NCI-H1092 treated with DMSO at 0.1 percent for 48 hours (cell line): ENCODE measurements around the gene CLTCL1.

Source experiments
- DNase-seq: peaks from one replicate; lab custom pipeline; 2025; lab: John Stamatoyannopoulos, UW

CLTCL1 gene

DNA sequence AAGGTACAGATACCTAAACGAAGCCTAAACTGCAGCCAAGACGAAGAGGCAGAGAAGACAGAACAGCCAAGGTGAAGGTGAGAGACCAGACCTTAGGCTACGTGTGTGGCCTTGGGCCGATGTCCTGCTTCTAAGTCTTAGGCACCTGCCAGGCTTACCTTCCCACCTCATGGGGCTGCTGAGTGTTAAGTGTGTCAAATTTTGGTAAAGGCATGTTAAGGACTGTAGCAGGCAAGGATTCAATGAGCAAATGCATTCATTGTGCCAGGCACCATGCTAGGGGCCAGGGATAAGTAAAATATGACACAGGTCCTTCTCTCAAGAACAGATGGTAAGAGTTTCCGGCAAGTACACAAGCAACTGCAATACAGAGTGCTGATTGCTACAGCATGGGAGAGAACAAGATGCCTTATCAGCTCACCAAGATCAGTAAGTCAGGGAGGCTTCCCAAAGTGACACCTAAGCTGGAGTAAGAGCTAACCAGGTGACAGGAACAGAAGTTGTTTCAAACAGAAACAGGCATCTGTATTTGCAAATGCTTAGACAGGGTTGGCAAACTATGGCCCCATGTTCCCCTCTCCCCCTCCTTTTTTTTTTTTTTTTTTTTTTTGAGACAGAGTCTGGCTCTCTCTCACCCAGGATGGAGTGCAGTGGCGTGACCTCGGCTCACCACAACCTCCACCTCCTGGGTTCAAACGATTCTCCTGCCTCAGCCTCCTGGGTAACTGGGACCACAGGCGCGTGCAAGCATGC lies 46.7 kb downstream of the CLTCL1 start:
- DNase-seq, result no peak

DNA sequence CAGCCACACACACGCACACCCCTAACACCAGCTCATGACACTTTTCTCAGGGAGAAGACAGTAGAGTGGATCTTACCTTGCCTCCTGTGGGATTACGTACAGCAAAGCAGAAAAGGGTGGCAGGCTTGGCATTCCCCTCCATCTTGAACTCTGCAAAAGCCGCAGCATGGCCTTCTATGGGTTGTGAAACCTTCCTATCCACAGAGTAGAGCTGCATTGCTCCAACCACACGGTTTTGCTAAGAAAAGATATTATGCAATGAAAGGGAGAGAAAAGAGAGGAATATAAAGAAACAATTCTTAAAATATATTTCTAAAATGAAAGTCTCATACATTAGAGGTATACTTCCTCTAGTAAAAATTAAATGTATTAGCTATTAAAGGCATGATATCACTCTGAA lies 48.8 kb downstream of the CLTCL1 start:
- DNase-seq, result no peak

DNA sequence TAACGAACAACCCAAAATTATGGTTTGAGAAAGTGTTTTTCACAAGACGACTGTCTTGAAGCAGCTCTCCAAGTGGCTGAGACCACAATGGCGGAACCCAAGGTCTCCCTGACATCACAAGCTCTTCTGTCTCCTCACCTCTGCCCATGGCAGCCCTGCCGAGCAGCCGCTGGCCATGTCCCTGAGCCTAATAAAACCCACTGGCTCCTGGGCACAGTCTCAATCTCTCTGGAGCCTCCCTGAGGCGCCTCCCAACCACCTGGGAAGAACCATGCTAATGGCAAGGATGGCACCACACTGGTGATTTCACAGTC lies 50.0 kb downstream of the CLTCL1 start:
- DNase-seq, result no peak

DNA sequence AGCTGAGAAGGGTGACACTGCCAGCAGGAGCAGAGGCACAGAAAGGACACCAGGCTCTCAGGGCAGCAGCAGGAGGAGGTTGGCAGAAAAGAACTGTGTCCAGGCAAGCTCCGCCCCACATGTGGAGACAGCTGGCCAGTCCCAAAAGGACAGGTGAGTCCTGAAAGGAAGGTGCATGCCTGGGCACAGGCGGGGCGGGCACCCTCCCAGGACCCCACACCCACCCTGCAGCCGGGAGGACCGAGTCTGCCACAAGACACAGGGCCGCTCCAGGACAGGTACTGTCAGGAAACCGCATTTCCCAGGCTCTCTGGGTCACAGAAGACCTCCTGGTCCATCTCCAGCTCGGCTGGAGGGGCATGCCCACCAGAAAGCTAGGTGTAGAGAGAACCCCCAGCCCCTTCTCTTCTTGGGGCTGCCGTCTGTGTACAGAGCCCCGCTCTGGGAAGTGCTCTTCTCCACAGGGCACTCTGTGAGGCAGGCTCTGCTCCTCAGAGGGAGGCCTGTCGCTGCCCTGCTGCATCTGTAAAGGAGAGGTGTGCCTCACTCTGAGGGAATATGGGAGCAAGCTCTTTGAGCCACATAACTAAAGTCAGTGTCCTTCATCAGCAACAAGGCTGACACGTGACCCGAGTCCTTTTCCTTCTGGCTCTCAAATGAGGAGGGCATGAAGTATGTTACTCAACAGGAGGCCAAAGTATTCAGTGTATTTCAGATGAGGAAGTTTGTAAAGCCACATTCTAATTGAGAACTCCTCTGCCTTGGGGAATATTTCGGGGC lies 50.5 kb downstream of the CLTCL1 start:
- no peak for DNase-seq

DNA sequence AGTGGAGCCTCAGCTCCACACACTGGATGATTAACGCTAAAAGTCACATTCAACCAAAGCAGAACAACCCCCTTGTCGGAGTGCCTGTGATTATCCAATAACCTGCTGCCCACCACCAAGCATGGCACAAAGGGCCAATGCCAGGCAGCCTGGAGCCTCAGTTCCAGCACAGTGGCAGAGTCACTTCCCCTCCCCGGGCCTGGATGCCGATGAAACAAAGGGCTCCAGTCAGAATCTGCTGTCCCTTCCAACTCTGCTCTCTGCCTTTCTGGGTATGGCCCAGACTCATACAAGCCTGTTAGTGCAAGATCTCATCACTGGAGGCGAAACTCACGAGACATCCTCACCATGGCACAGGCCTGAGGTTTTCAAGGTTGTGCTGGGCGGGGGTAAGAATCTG lies 52.1 kb downstream of the CLTCL1 start:
- no peak for DNase-seq

DNA sequence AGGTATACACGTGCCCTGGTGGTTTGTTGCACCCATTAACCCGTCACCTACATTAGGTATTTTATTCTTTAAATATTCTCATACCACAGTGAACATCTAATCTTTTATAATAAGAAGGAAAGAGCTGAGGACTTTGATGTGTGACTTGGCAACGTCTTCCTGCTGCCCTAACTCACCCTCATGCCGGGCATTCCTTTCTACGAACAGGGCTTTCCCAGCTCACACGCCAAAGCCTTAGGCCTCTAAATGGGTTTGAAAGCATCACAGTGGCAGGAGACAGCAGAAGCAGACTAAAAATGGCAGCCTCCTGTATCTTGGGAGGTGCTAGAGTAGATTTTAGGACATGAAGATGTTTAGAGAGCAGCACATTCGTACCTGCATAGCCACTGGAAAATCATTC lies 52.6 kb downstream of the CLTCL1 start:
- DNase-seq, result no peak

DNA sequence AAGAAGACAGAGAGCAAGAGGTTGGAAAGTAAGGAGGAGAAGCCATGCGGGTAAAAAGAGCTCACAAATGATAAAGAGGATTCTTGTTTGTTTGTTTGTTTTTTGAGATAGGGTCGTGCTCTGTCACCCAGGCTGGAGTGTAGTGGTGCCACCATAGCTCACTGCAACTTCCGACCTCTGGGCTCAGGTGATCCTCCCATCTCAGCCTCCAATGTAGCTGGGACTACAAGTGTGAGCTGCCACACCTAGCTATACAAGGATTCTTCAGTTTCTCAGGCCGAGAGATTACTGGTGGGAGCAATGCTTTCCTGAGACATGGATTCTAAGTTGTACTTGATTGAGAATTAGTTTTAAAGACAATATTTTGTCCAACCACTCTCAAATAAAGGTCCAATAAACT lies 55.6 kb downstream of the CLTCL1 start:
- DNase-seq, result no peak

DNA sequence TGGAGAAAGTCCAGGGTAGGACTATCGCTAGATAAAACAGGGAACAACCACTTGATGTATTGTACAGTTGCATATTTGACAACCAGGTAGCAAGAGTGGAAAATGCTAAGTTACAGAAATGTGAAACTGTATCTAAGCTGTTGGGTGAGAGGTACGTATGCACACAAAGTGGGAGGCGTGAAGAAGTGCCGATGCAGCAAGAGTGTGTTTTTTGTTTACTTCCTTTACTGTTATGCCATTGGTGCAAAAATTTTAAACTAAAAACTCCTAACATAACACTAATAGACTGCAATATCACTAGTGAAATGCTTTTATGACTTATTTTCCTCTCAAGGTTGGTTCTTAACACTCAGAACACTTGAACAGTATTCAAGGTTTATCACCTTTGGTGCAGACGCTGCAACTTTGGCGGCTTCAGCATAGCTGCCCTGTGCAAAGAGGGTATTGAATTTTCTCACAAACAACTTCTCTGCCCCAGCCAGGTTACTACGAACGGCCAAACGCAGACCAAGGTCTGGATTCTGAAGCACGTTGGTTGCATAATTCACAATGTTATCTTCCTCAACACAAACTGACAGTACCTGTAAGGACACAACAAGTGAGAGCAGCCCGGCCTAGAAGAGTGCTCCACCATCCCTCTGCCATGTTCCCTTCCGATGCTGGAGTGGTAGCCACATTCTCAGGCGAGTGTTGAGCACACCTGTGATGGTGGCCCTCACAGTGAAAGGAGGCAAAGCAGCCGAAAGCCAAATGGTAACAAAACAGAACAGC lies 57.2 kb downstream of the CLTCL1 start:
- no peak for DNase-seq

DNA sequence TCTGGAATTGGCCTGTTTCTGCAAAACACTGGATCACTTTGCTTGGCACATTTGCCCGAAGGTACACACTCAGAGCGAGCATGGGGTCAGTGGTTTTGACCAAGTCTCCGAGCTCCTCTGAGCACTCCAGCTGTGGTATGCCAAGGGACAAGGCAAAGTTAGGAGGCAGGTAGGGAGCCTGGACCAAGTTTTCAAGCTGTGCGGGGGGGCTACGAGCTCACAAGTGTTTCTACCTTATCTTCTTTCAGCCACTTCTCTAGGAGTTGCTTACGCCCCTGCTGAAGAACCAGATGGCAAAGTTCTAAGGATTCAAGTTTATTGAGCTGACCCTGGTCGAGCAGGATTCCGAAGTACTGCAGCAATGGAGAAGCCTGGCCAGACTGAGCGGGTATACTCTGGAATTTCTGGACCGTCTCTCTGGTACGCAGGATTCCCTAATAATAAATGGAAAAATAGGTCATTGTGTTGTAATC lies 58.3 kb downstream of the CLTCL1 start:
- DNase-seq, result no peak

DNA sequence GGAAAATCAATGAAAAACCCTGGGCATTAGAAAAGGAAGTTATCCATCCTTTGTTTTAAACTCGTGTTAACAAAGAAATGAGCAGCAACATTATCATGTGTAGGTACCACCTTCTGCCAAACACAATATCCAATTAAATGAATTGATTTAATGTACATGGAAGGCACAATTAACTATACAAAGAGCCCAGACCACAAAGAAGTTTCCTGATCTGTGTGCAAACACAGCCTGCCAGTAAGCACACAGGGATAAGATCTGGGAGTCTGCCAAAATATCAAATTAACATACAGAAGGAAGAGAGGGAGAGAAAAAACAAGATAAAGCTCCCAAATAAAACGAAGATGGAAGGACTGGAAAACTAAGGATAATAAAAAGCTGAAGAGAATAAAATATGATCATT lies 58.9 kb downstream of the CLTCL1 start:
- DNase-seq, result peak; percentile 76

DNA sequence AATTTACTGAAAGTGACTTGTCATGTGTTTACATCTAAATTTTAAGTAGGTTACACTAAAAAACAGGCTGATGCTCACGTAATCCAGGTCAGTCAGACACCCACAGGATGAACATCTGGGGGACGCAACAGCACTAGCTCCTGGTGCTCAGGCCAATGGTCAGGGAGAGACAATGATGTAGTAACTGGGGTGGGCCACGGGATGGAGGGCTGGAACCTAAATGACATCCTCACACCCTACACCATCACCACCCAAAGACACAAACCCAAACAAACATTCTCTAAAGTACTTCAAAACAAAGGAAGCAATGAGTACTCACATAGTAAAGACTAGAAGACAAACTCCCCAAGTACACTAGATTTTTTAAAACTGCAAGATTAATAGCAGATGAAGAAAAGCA lies 59.5 kb downstream of the CLTCL1 start:
- no peak for DNase-seq

DNA sequence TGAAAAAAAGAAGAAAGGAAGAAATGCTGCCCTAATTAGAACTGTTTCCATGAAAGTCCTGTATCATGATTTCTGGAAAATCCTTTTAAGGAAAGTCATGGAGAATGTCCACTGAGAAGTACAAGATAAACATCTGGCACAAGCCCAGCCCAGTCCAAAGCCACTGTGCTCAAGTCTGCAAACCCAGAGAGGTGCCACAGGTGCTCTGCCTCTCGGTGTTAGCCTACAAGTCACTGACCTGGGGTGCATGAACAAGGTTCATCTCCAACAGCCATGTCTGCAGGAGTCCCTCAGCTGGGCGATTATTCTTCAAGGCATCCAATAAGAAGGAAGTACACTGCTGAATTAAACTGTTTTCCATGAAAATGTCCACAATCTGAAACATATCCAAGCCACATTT lies 61.9 kb downstream of the CLTCL1 start:
- DNase-seq, result no peak

DNA sequence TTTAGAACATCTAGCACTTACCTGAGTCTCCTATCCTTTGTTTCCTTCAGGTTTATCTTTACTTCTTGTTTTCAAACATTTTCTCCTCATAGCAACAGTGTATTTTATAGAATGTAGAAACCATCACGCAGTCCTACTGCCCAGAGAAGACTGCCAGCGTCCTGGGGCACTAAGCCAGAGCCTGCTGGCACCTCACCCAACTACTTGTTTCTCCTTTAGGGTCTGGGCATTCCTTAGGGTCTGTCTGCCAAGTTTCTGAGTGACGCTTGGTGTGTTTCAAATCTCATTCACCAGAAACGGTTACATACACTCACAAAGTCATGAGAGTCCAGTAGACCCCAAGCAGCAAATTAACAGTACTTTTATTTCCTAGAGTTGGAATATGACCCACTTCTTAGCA lies 63.3 kb downstream of the CLTCL1 start:
- DNase-seq, result no peak

DNA sequence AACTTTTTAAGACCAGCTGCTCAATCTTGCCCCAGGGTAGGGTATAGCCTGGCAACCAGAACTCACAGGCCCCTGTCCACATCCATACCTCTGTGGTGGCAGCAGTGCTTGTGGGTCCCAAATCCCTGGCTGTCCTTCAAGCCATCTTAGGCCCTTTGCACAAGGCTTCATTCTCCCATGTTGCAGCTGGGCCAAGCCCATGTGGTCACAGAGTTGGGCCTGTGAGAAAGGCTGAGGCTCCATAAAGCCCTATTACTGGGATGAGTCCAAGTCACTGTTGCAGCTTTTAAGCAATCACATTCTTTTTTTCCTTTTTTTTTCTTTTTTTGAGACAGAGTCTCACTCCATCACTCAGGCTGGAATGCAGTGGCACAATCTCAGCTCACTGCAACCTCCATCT lies 65.1 kb downstream of the CLTCL1 start:
- no peak for DNase-seq

DNA sequence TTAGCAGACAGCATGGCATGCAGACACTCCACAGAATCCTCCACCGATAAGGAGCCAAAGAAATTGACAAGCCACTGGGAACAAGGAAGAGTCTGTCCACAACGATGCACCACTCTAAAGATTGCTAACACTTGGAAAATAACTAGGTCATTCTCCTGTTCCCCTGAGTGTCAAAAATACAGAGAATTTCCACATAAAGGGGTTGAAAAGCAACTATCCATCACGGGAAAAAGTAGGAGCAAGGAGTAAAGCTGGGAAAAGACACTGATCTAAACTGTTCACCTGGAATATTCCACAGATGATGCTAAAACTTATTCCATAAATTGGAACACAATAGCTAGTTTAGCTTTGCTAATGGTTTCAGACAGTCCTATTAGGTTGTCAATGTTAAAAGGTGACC lies 66.0 kb downstream of the CLTCL1 start:
- DNase-seq, result no peak

DNA sequence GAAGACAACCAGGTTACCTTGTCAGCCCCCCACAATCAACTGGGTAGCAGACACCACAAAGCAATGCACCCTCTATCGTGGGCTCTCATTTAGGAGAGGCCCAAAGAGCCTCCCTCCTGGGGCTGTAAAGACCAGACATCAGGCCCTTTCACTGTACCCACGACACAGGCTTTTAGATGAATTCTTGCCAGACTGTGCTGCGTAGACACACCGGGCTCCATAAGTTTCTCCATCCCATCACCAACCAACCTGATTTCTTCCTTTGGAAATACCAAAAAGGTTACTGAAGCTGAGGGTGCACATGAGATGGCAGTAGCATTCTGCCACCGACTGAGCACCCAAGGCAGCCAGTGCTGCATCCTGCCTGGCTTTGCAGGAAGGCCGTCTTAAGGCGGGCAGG lies 66.5 kb downstream of the CLTCL1 start:
- no peak for DNase-seq

DNA sequence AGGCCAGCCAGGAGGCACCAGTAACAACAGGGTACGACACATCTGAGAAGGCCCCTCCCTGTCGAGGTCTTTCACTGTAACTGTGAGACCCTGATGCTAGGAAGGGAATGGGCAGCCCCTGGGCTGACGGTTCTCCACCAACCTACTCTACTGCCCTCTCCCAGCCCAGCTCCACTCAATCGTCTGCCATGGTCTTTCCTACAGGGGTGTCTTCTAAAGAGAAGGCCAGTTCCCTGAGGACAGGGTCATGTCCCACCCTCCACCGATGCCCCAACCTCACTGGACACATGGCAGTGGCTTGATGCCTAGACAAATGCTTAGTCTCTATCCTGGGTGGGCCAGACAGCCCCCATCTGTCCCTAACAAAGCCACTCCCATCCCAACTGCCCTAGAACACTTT lies 67.0 kb downstream of the CLTCL1 start:
- no peak for DNase-seq

DNA sequence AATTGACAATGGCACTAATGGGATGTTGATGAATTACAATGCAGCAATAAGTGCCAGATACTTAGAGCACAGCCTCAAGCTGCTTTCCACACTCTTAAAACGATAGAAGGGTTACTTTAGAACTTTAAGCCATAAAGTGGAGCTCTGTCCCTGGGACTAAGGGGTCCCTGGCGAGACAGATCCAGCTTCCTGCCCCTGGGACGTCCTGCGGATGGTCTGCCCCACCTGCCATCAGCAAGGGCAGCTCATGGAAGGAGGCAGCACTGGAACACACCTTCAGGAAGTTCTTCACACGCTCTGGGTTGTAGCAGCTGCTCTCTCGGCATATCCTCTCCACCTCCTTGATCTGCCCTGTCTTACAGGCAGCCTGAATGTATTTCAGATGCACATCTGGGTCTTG lies 67.9 kb downstream of the CLTCL1 start:
- no peak for DNase-seq

DNA sequence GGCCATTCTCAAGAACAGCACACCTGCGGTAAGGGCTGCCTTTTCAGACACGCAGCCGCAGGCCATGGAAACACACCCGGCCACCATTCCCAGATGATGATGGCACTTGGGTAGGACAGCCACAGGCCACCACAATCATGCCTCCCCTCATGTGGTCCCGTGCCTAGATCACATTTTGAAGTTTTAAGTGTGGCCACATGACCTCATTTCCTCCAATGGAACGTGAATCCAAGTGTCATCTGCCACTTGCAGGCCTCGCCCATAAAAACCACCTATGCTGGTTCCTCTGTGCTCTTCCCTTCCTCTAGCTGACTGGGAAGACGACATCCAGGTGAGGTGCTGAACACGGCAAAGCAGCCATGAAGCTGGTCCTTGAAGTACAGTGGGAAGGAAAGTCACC lies 68.4 kb downstream of the CLTCL1 start:
- no peak for DNase-seq

DNA sequence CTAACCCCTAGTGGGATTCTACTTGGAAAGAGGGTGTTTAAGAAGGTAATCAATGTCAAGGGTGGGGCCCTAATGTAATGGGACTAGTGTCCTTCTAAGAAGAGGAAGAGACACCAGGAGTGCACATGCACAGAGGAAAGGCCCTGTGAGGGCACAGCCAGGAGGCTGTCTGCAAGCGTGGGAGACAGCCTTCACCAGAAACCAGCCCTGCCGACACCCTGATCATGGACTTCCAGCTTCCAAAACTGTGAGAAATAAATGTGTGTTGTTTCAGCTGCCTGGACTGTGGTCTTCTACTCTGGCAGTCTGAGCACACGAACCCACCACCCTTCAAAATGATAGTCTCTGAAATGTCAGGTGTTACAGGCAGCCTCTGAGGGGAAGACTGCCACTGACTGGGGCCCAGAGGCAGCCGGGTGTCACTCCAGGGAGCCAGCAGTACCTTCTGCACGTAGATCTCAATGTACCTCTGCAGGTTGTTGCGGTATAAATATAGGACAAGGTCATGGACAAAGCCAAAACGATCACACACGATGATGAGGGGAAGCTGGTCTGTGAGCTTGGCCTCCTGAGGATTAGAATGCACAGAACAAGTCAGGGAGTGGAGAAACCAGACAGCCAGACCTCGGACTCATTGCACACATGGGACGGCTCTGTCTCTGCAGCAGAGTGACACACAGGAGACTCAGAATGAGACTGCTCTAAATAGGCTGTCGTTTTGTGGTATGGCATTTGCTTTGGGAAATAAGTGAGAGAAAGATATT lies 69.1 kb downstream of the CLTCL1 start:
- DNase-seq, result no peak

DNA sequence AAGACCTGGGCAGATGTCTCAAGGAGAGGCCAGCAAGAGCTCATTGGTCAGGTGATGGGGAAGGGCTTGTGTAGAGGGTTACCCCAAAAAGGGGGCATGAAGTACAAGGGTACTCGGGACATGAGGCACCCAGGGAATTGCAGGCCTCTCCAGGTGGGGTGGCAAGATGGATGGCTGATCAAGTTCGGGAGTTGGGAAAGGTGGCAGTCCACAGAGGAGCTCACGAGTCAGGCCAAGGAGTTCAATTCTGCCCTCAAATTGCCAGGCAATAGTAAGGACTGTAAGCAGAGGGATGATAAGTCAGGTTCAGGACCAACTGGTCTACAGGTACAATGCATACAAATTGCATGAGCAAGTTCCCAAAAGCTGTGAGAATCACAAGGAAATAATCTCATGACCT lies 70.7 kb downstream of the CLTCL1 start:
- no peak for DNase-seq

DNA sequence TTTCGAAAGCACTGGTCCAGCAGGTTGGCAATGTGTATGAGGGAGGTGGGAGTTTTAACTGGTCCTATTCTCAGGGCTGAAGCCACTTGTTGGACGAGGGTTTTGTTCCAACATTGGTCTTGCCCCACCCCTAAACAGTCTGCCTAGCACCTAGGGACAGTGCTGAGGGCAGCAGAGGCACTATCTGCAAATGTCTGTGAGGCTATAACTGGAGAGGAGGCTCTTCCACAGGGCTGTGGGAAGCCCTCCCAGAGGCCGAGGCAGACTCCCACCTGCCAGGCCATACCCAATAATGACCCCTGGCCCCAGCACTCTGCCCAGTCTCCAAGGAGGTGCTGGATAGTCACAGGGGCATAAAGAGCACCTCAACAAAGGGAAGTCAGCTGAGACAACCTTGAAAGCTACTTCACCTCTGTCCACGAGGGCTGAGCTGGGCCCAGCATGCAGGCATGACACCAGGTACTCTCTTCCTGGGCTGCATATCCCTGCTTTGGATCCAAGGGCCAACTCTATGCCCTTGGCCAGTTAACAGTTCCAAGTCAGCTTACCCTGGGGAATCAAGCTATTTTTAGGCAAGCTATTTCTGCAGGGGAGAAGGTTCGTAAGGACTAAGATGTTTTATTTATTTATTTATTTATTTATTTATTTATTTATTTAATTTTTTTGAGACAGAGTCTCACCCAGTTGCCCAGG lies 72.8 kb downstream of the CLTCL1 start:
- DNase-seq, result no peak
